ENCODE measurements around the gene STON2.

STON2 gene

DNA sequence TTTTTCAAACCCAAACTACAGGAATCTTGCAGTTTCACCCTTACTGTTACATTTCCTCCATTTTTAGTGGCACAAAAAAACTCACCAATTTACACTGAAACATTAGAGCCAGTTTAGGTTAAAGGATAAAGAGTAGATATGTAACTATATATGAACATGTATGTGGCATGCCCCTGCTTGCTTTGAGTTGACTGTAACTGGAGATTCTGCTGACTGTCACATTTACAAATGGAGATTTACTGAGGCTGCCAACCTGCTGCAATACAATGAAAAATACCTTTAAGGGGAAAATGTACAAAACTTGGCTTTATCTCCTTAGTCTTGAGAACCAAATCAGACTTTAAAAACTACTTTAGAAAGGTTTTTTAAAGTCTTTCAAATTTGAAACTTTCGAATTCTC, 28.3 kb downstream of the STON2 start:
- H3K9ac ChIP-seq (ENCODE audit: low read depth, low read length) = no peak overlapping the region
- no peaks in the 10 kb centered on the region for H3K9me3 ChIP-seq (ENCODE audit: control insufficient read depth, insufficient read depth, low read length)
- H3K27ac ChIP-seq (ENCODE audit: low read depth, low read length) = no peak overlapping the region
- H3K4me3 ChIP-seq (ENCODE audit: low read depth, low read length) = no peak overlapping the region
- peaks cover 13% of the 10 kb centered on the region; the same call in 1 of the 2 replicates for H3K36me3 ChIP-seq (ENCODE audit: control insufficient read depth, insufficient read depth, low read length)
- no peaks in the 10 kb centered on the region for H3K27me3 ChIP-seq (ENCODE audit: control insufficient read depth, insufficient read depth, low read length)
- peaks cover 5% of the 10 kb centered on the region; the same call in 1 of the 2 replicates for H3K4me1 ChIP-seq (ENCODE audit: control insufficient read depth, insufficient read depth, low read length)

DNA sequence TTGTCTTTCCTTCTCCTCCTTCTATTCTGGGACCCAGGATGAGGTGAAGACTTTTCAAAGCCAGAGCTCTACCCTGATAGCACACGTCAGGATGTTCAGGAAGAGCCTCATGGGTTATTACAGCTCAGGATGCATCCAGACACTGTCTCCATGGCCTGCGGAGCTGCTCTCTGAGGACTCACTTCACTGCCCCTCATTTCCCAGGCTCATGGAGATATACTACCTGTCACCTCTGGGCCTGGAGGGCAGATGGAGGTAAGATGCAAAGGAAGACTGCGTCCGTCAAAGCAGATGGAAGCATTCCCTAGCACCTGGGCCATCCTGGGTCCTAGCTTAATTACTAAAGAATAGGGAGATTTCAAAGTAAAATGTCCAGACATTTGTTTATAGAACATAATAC, 32.6 kb downstream of the STON2 start:
- H3K27me3 ChIP-seq (ENCODE audit: control insufficient read depth, insufficient read depth, low read length) = no peaks in the 10 kb centered on the region
- H3K36me3 ChIP-seq (ENCODE audit: control insufficient read depth, insufficient read depth, low read length) = peaks cover 13% of the 10 kb centered on the region; the same call in 1 of the 2 replicates
- H3K9me3 ChIP-seq (ENCODE audit: control insufficient read depth, insufficient read depth, low read length) = no peaks in the 10 kb centered on the region
- no peak overlapping the region for H3K27ac ChIP-seq (ENCODE audit: low read depth, low read length)
- H3K4me1 ChIP-seq (ENCODE audit: control insufficient read depth, insufficient read depth, low read length) = peaks cover 23% of the 10 kb centered on the region
- H3K4me3 ChIP-seq (ENCODE audit: low read depth, low read length) = no peak overlapping the region
- H3K9ac ChIP-seq (ENCODE audit: low read depth, low read length) = no peak overlapping the region

DNA sequence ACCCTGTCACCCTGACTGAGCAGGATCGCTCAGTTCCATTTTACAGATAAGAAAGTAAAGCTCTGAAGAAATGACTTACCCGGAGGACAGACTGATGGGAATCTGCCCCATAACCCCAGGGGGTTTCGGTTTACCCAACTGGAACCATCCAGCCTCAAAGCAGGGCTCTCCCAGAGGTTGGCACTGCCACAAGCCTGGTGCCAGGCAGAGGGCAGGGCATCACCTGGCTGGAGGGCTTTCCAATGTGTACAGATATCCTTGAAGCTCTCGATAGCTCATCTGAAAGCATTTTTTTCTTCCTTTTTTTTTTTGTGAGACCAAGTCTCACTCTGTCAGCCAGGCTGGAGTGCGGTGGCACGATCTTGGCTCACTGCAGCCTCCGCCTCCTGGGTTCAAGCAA, 33.2 kb downstream of the STON2 start:
- no peak overlapping the region for H3K27ac ChIP-seq (ENCODE audit: low read depth, low read length)
- no peak overlapping the region for H3K4me3 ChIP-seq (ENCODE audit: low read depth, low read length)
- H3K9me3 ChIP-seq (ENCODE audit: control insufficient read depth, insufficient read depth, low read length) = no peaks in the 10 kb centered on the region
- H3K9ac ChIP-seq (ENCODE audit: low read depth, low read length) = no peak overlapping the region
- H3K36me3 ChIP-seq (ENCODE audit: control insufficient read depth, insufficient read depth, low read length) = peaks cover 13% of the 10 kb centered on the region; the same call in 1 of the 2 replicates
- no peaks in the 10 kb centered on the region for H3K27me3 ChIP-seq (ENCODE audit: control insufficient read depth, insufficient read depth, low read length)
- peaks cover 22% of the 10 kb centered on the region for H3K4me1 ChIP-seq (ENCODE audit: control insufficient read depth, insufficient read depth, low read length)

DNA sequence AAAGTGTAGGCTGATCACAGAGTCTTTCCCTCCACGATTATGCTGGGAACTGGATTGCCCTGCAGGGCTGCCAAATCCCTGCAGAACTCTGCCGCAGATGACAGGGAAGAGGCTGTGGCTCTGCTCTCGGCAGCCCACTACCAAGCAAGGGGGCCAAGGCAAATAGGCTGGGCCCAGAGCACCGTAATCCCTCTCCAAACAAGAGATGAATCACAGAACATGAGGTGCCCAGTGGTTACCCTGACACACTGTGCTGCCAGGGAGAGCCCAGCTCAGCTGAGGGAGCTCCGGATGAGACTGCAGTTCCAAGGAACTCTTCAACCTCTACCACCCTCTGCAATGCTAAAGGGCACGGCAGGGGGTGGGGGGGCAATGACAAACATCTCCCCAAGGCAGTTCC, 33.9 kb downstream of the STON2 start:
- Histone ChIP-seq H3K4me3 (ENCODE audit: low read depth, low read length) (no peak overlapping the region), H3K27ac (ENCODE audit: low read depth, low read length) (peak overlapping the region; percentile 50), H3K27me3 (ENCODE audit: control insufficient read depth, insufficient read depth, low read length) (no peaks in the 10 kb centered on the region), H3K4me1 (ENCODE audit: control insufficient read depth, insufficient read depth, low read length) (peaks cover 18% of the 10 kb centered on the region), H3K36me3 (ENCODE audit: control insufficient read depth, insufficient read depth, low read length) (peaks cover 13% of the 10 kb centered on the region; the same call in 1 of the 2 replicates), H3K9ac (ENCODE audit: low read depth, low read length) (no peak overlapping the region), H3K9me3 (ENCODE audit: control insufficient read depth, insufficient read depth, low read length) (no peaks in the 10 kb centered on the region)

DNA sequence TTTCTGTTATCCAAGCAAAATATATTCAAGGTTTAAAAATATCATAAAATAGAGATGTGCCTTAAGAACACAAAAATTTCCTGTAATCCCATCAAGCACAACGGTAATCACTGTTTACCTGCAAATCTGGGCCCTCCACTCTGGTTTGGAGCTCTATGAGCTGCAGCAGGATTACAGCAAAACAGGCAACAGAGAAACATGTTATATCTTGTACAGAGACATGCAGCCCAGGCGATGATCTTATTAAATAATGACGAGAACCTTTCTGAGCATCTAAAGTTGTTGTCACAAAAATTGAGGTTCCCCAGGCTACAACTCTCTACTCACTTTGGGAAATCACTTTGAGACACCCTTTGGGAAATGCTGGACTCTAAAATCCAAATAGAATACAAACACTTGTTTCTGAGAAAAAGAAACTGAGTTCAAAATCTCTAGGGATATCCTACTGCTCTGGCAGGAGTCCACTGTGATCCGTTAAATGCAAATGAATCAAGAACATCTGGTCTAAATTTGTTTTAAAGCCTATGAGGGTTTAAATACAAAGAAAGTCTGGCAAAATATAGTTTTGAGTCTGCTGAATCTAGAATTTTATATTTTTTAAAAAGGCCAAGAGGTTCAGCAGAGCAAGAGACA, 36.3 kb downstream of the STON2 start:
- Histone ChIP-seq H3K36me3 (ENCODE audit: control insufficient read depth, insufficient read depth, low read length) (no peaks in the 10 kb centered on the region), H3K4me3 (ENCODE audit: low read depth, low read length) (no peak overlapping the region), H3K4me1 (ENCODE audit: control insufficient read depth, insufficient read depth, low read length) (peaks cover 18% of the 10 kb centered on the region), H3K27me3 (ENCODE audit: control insufficient read depth, insufficient read depth, low read length) (no peaks in the 10 kb centered on the region), H3K9me3 (ENCODE audit: control insufficient read depth, insufficient read depth, low read length) (no peaks in the 10 kb centered on the region), H3K9ac (ENCODE audit: low read depth, low read length) (no peak overlapping the region), H3K27ac (ENCODE audit: low read depth, low read length) (no peak overlapping the region)

DNA sequence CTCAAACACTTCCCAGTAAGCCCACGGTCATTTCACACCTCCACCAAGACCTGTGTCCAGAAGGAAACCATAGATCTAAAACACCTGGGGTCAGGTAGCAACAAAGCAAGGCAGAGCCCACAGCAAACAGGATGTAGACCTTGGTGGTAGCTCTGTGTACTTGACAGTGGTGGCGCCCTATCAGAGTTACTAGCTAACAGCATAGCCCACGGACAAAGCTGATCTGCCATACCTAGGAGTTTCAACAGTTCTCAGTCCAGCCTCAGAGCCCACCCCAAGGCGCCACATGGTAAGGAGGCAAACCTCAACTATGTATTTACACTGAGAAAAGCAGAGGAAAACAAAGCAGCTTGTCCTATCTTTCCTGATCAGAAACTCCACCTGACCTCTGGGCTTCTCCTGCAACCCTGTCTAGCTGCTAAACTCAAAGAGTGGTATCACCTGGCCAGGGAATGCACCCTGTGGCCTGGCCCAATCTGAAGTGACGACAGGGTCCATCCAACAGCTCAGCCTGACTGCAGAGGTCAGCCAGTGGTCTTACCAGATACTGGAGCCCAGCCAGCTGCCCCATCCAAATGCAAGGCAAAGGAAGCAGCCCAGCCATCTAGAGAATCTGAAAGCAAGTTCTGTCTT, 46.3 kb downstream of the STON2 start:
- no peaks in the 10 kb centered on the region for H3K4me1 ChIP-seq (ENCODE audit: control insufficient read depth, insufficient read depth, low read length)
- no peak overlapping the region for H3K27ac ChIP-seq (ENCODE audit: low read depth, low read length)
- H3K36me3 ChIP-seq (ENCODE audit: control insufficient read depth, insufficient read depth, low read length) = no peaks in the 10 kb centered on the region
- no peaks in the 10 kb centered on the region for H3K27me3 ChIP-seq (ENCODE audit: control insufficient read depth, insufficient read depth, low read length)
- H3K9ac ChIP-seq (ENCODE audit: low read depth, low read length) = no peak overlapping the region
- no peaks in the 10 kb centered on the region; the same call in 1 of the 2 replicates for H3K9me3 ChIP-seq (ENCODE audit: control insufficient read depth, insufficient read depth, low read length)
- no peak overlapping the region for H3K4me3 ChIP-seq (ENCODE audit: low read depth, low read length)

DNA sequence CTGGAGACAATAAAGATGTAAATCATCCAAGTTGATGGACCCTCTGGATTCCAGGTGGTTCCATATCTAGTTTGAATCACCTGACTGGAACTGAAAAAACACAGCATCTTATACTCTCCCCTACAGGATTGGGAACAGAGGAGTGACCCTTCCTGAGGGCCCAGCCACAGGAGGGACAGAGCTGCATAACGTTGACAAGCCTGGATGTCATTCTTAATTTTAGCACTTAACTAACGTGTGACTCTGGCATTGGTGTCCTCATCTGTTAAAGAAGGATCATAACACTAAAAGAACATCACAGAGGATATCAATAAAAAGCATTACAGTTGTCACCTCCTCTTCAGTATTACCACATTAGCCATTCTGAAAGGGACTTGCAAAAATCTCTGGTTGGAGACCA, 47.7 kb downstream of the STON2 start:
- Histone ChIP-seq H3K9me3 (ENCODE audit: control insufficient read depth, insufficient read depth, low read length) (no peaks in the 10 kb centered on the region; the same call in 1 of the 2 replicates), H3K4me1 (ENCODE audit: control insufficient read depth, insufficient read depth, low read length) (peaks cover 7% of the 10 kb centered on the region; the same call in 1 of the 2 replicates), H3K27ac (ENCODE audit: low read depth, low read length) (no peak overlapping the region), H3K9ac (ENCODE audit: low read depth, low read length) (no peak overlapping the region), H3K27me3 (ENCODE audit: control insufficient read depth, insufficient read depth, low read length) (no peaks in the 10 kb centered on the region), H3K36me3 (ENCODE audit: control insufficient read depth, insufficient read depth, low read length) (no peaks in the 10 kb centered on the region), H3K4me3 (ENCODE audit: low read depth, low read length) (no peak overlapping the region)

DNA sequence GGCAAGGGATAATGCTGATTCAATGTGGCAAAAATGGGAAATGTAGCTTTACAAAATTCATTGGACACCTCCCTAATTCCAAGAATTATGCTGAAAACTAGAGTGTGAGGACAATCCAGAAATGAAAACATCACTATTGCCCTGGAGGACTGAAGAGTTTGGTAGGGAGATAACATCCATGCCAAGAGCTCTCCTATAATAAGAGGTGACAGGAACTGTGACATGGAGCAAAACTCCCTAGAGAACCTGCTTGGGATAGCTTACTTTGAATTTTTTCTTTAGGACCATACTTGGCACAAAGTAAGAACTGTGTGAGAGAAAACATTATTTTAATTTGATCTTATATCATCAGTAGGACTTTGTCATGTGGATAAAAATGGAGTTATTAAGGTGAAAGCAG, 48.9 kb downstream of the STON2 start:
- Histone ChIP-seq H3K9ac (ENCODE audit: low read depth, low read length) (no peak overlapping the region), H3K27ac (ENCODE audit: low read depth, low read length) (no peak overlapping the region), H3K9me3 (ENCODE audit: control insufficient read depth, insufficient read depth, low read length) (no peaks in the 10 kb centered on the region; the same call in 1 of the 2 replicates), H3K36me3 (ENCODE audit: control insufficient read depth, insufficient read depth, low read length) (no peaks in the 10 kb centered on the region), H3K27me3 (ENCODE audit: control insufficient read depth, insufficient read depth, low read length) (no peaks in the 10 kb centered on the region), H3K4me3 (ENCODE audit: low read depth, low read length) (no peak overlapping the region), H3K4me1 (ENCODE audit: control insufficient read depth, insufficient read depth, low read length) (peaks cover 7% of the 10 kb centered on the region; the same call in 1 of the 2 replicates)

DNA sequence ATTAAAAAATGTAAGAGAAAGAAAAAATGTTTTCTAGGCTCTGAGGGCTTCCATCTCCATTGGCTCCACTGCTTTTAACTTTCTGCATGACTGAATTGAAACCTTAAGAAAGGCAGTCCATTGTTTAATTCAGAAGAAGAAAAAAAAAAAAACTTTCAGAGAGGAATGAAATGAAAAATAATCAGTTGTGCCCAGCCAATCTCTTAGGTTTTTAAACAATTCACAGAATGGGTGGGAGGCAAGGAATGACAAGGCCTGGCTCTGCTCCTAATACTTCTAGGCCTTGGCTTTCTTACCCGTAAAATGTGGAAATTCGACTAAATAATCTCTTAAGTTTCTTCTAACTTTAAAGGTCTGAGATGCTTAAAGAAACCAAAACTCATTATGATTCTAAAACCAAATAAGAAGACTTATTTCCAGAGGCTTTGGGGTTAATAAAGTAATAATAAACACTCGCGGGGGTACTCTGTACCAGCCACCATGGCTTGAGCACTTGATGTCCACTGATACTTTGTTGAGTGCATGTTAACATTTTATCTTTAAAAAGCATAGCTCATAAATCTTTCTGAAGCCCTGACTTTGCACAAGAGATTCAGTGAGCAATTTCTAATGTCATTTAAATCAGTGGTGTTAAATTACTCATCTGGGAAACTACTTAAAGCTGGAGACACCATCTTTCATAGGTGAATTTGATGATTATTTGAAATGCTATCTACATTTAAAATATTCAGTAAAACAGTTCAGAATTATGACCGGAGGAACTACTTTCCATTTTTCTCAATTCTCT, 49.6 kb downstream of the STON2 start:
- Histone ChIP-seq H3K27me3 (ENCODE audit: control insufficient read depth, insufficient read depth, low read length) (no peaks in the 10 kb centered on the region), H3K9me3 (ENCODE audit: control insufficient read depth, insufficient read depth, low read length) (no peaks in the 10 kb centered on the region; the same call in 1 of the 2 replicates), H3K4me1 (ENCODE audit: control insufficient read depth, insufficient read depth, low read length) (peaks cover 7% of the 10 kb centered on the region; the same call in 1 of the 2 replicates), H3K9ac (ENCODE audit: low read depth, low read length) (no peak overlapping the region), H3K4me3 (ENCODE audit: low read depth, low read length) (no peak overlapping the region), H3K27ac (ENCODE audit: low read depth, low read length) (no peak overlapping the region), H3K36me3 (ENCODE audit: control insufficient read depth, insufficient read depth, low read length) (no peaks in the 10 kb centered on the region)

DNA sequence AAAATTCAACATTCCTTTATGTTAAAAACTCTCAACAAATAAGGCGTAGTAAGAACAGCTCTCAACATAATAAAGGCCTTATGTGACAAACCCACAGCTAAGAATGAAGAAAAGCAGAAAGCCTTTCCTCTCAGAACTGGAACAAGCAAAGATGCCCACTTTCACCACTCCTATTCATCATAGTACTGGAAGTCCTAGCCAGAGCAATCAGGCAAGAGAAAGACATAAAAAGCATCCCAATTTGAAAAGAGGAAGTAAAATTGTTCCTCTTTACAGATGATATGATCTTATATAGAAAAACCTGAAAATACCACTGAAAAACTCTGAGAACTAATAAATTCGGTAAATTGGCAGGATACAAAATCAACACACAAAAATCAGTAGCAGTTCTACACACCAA, 52.1 kb downstream of the STON2 start:
- Histone ChIP-seq H3K36me3 (ENCODE audit: control insufficient read depth, insufficient read depth, low read length) (no peaks in the 10 kb centered on the region), H3K27ac (ENCODE audit: low read depth, low read length) (no peak overlapping the region), H3K4me3 (ENCODE audit: low read depth, low read length) (no peak overlapping the region), H3K9me3 (ENCODE audit: control insufficient read depth, insufficient read depth, low read length) (no peaks in the 10 kb centered on the region), H3K9ac (ENCODE audit: low read depth, low read length) (no peak overlapping the region), H3K4me1 (ENCODE audit: control insufficient read depth, insufficient read depth, low read length) (peaks cover 7% of the 10 kb centered on the region; the same call in 1 of the 2 replicates), H3K27me3 (ENCODE audit: control insufficient read depth, insufficient read depth, low read length) (no peaks in the 10 kb centered on the region)

DNA sequence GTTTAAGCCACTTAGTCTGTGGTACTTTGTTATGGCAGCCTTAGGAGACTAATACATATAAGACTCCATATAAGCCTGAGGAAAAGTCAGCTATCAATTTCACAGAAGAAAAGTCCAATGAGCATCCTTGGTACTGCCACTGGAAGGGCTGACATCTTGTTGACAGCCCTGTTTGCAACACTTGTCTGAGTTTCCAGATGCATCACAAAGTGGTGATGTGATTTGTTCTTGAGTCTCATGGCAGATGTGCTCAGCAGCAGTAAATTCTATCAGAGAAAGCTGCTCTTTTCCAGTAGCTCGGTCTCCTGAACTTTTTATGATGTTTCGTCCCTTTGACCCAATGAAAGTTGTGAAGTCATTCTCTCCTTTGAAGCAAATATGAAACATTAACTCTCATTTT, 54.3 kb downstream of the STON2 start:
- Histone ChIP-seq H3K27ac (ENCODE audit: low read depth, low read length) (no peak overlapping the region), H3K4me1 (ENCODE audit: control insufficient read depth, insufficient read depth, low read length) (peaks cover 7% of the 10 kb centered on the region; the same call in 1 of the 2 replicates), H3K9me3 (ENCODE audit: control insufficient read depth, insufficient read depth, low read length) (no peaks in the 10 kb centered on the region)

More for the DNA sequence above, 54.3 kb downstream of the STON2 start:
- H3K9ac ChIP-seq (ENCODE audit: low read depth, low read length) = no peak overlapping the region
- H3K4me3 ChIP-seq (ENCODE audit: low read depth, low read length) = no peak overlapping the region
- H3K27me3 ChIP-seq (ENCODE audit: control insufficient read depth, insufficient read depth, low read length) = no peaks in the 10 kb centered on the region
- H3K36me3 ChIP-seq (ENCODE audit: control insufficient read depth, insufficient read depth, low read length) = no peaks in the 10 kb centered on the region
